T-cell (primary cell): ENCODE data around the gene ANKS1A. TPM values are rescaled to one million over a fixed set of nuclear protein-coding genes. Genes with fewer than 3 reads are reported as not detected.

Experiments
- ATAC-seq, 4 experiments: fragments of 200-7000 bp in 3 of 4; fragments of 150-1000 bp in 1 of 4; cut with Tn5 transposase; replicated peaks in 1 of 4; 1 replicate in 3 of 4; 2 replicates in 1 of 4; pipeline ENCODE4 v1.10.0; 2021; ENCODE audit warnings: moderate library complexity in 3 of 4, mild to moderate bottlenecking in 2 of 4, moderate number of reproducible peaks in 1 of 4
- CTCF ChIA-PET, 2 donors: fragments of 300-600 bp; sonication (Branson Sonifier 250); formaldehyde crosslinking; loops; one replicate each; lab custom pipeline; 2022; ENCODE audit warnings: antibody characterized with exemption in 2 of 2; lab: Charles Lee
- POLR2A ChIA-PET, 2 donors: fragments of 300-600 bp; sonication (Branson Sonifier 250); formaldehyde crosslinking; loops; one replicate each; lab custom pipeline; 2022; ENCODE audit warnings: antibody characterized with exemption in 2 of 2; lab: Charles Lee
- DNase-seq, 35 experiments: peaks; one replicate each; pipeline versions ENCODE4 v3.0.0 to v3.0.0-alpha.2; 2013 to 2023
- H3K27ac ChIP-seq: one replicate; pipeline ENCODE4 v1.5.1; 2013; ENCODE audit warnings: low read length
- H3K27me3 ChIP-seq, 2 experiments: replicated peaks in 1 of 2; 1 replicate in 1 of 2; 2 replicates in 1 of 2; pipeline versions ENCODE4 v1.6.1 to v1.7.0; 2013; ENCODE audit warnings: low read length in 1 of 2, mixed read lengths in 1 of 2; ENCODE audit not compliant: control insufficient read depth in 2 of 2, insufficient read depth in 2 of 2; ENCODE audit errors: extremely low read depth in 1 of 2
- H3K36me3 ChIP-seq, 2 donors: 1 replicate in 1 of 2; 2 replicates in 1 of 2; pipeline versions ENCODE4 v1.6.1 to v1.7.0; 2013; ENCODE audit warnings: low read length in 1 of 2; ENCODE audit not compliant: control insufficient read depth in 2 of 2, insufficient read depth in 1 of 2; ENCODE audit errors: extremely low read depth in 1 of 2
- H3K4me1 ChIP-seq, 2 experiments: 1 replicate in 1 of 2; 2 replicates in 1 of 2; pipeline versions ENCODE4 v1.6.1 to v1.7.0; 2013; ENCODE audit warnings: low read length in 2 of 2, mixed read lengths in 1 of 2; ENCODE audit not compliant: insufficient read depth in 2 of 2, control insufficient read depth in 1 of 2; ENCODE audit errors: extremely low read depth in 1 of 2
- H3K4me3 ChIP-seq, 2 donors: 1 replicate in 1 of 2; 2 replicates in 1 of 2; pipeline versions ENCODE4 v1.5.1 to v1.7.0; 2013; ENCODE audit warnings: mild to moderate bottlenecking in 2 of 2, low read length in 1 of 2, moderate library complexity in 1 of 2; ENCODE audit not compliant: control insufficient read depth in 1 of 2; ENCODE audit errors: extremely low read depth in 1 of 2
- H3K9me3 ChIP-seq: 2 replicates; pipeline ENCODE4 v1.7.0; 2013
- H3K27ac Mint-ChIP-seq, 2 donors: one replicate each; pipeline ENCODE4 v1.8.0; 2020 to 2021; ENCODE audit warnings: mild to moderate bottlenecking in 2 of 2, mixed read lengths in 2 of 2
- H3K27me3 Mint-ChIP-seq, 2 donors: one replicate each; pipeline ENCODE4 v1.8.0; 2021 to 2022; ENCODE audit warnings: mixed read lengths in 2 of 2
- H3K36me3 Mint-ChIP-seq: one replicate; pipeline ENCODE4 v1.8.0; 2021; ENCODE audit warnings: mixed read lengths
- H3K4me1 Mint-ChIP-seq, 3 donors: one replicate each; pipeline ENCODE4 v1.8.0; 2020 to 2022; ENCODE audit warnings: mixed read lengths in 3 of 3, mild to moderate bottlenecking in 1 of 3
- H3K4me3 Mint-ChIP-seq, 3 donors: one replicate each; pipeline ENCODE4 v1.8.0; 2020 to 2022; ENCODE audit warnings: mild to moderate bottlenecking in 3 of 3, mixed read lengths in 3 of 3, moderate library complexity in 3 of 3
- H3K9me3 Mint-ChIP-seq, 3 donors: one replicate each; pipeline ENCODE4 v1.8.0; 2020 to 2022; ENCODE audit warnings: mixed read lengths in 3 of 3
- WGBS: methylation state at CpG from one replicate; pipeline ENCODE4 v1.1.5; 2013; ENCODE audit warnings: missing lambda C conversion rate; ENCODE audit not compliant: insufficient coverage; 5-methylcytosine and 5-hydroxymethylcytosine counted together
- total RNA-seq, 35 experiments: library from RNA in 6 of 35; stranded (reverse) in 6 of 35; fragments of 120-200 nt in 1 of 35; gene quantifications; one replicate each; pipeline versions ENCODE4 v1.2.1 to v1.2.4 and lab custom pipeline; 2013 to 2026

Gene ANKS1A
- total RNA-seq, 5 donors from 2014 or later (not counting 1 experiment from before 2014, with no cell fraction given): 11.1 to 14.4 (median 11.7) TPM

GRCh38 chr6:35085359-35086281 is 196.6 kb downstream of the ANKS1A start:
- Histone ChIP-seq H3K4me3 (no peak overlapping the region), H3K9me3 (no peaks in the 10 kb centered on the region), H3K36me3 (peaks cover 30 to 46% of the 10 kb centered on the region in 2 donors), H3K4me1 (no peaks in the 10 kb centered on the region), H3K27ac (no peak overlapping the region), H3K27me3 (no peaks in the 10 kb centered on the region)
- no peaks in the 10 kb centered on the region for H3K4me1 Mint-ChIP-seq
- ATAC-seq (no peak), DNase-seq (peak in 1 of 35 experiments; percentile 6)
- no peak overlapping the region for H3K27ac Mint-ChIP-seq
- ChIA-PET CTCF (no interaction called here), POLR2A (no interaction called here)
- H3K4me3 Mint-ChIP-seq: no peak overlapping the region
- H3K9me3 Mint-ChIP-seq: no peaks in the 10 kb centered on the region
- WGBS: 97% methylated on average over 27 of the region's 30 CpGs
- H3K27me3 Mint-ChIP-seq: no peaks in the 10 kb centered on the region
- H3K36me3 Mint-ChIP-seq: peaks cover 67% of the 10 kb centered on the region

GRCh38 chr6:35086282-35086632 is 197.2 kb downstream of the ANKS1A start:
- Histone ChIP-seq H3K9me3 (no peaks in the 10 kb centered on the region), H3K4me3 (no peak overlapping the region), H3K27me3 (no peaks in the 10 kb centered on the region), H3K36me3 (peaks cover 28 to 40% of the 10 kb centered on the region in 2 donors), H3K27ac (no peak overlapping the region), H3K4me1 (no peaks in the 10 kb centered on the region)
- ChIA-PET POLR2A (no interaction called here), CTCF (no interaction called here)
- peak in 1 of 35 experiments; percentile 3 for DNase-seq
- Mint-ChIP-seq H3K4me3 (no peak overlapping the region), H3K36me3 (peaks cover 71% of the 10 kb centered on the region), H3K4me1 (no peaks in the 10 kb centered on the region), H3K9me3 (no peaks in the 10 kb centered on the region), H3K27me3 (no peaks in the 10 kb centered on the region), H3K27ac (no peak overlapping the region)
- no peak for ATAC-seq
- WGBS: 88% methylated on average over 10 of the region's 10 CpGs

- ChIA-PET CTCF (no interaction called here), POLR2A (no interaction called here)
- Histone ChIP-seq H3K36me3 (peaks cover 23 to 36% of the 10 kb centered on the region in 2 donors), H3K9me3 (no peaks in the 10 kb centered on the region), H3K27me3 (no peaks in the 10 kb centered on the region), H3K4me3 (no peak overlapping the region), H3K4me1 (no peaks in the 10 kb centered on the region), H3K27ac (no peak overlapping the region)
- H3K27me3 Mint-ChIP-seq: no peaks in the 10 kb centered on the region
- no peaks in the 10 kb centered on the region for H3K4me1 Mint-ChIP-seq
- DNase-seq (no peak), ATAC-seq (no peak)
- no peaks in the 10 kb centered on the region for H3K9me3 Mint-ChIP-seq
- H3K4me3 Mint-ChIP-seq: no peak overlapping the region
- 100% methylated on average over 3 of the region's 12 CpGs for WGBS
- H3K27ac Mint-ChIP-seq: no peak overlapping the region
- H3K36me3 Mint-ChIP-seq: peaks cover 70% of the 10 kb centered on the region
Measured at GRCh38 chr6:35086636-35087360, 197.7 kb downstream of the ANKS1A start.

- no peaks in the 10 kb centered on the region for H3K27me3 ChIP-seq
- ChIA-PET POLR2A (no interaction called here), CTCF (no interaction called here)
- H3K36me3 ChIP-seq: peaks cover 22 to 31% of the 10 kb centered on the region in 2 donors
- H3K27ac Mint-ChIP-seq: no peak overlapping the region
- H3K4me1 Mint-ChIP-seq: no peaks in the 10 kb centered on the region
- DNase-seq (no peak), ATAC-seq (no peak)
- H3K27ac ChIP-seq: no peak overlapping the region
- no peaks in the 10 kb centered on the region for H3K9me3 ChIP-seq
- H3K4me3 ChIP-seq: no peak overlapping the region
- no peaks in the 10 kb centered on the region for H3K9me3 Mint-ChIP-seq
- peaks cover 63% of the 10 kb centered on the region for H3K36me3 Mint-ChIP-seq
- H3K4me3 Mint-ChIP-seq: no peak overlapping the region
- H3K4me1 ChIP-seq: no peaks in the 10 kb centered on the region
- WGBS: 91% methylated on average over 16 of the region's 22 CpGs
- H3K27me3 Mint-ChIP-seq: no peaks in the 10 kb centered on the region
Measured at GRCh38 chr6:35087361-35088280, 198.6 kb downstream of the ANKS1A start.

- H3K36me3 Mint-ChIP-seq: peaks cover 61% of the 10 kb centered on the region
- DNase-seq (no peak), ATAC-seq (no peak)
- H3K4me3 Mint-ChIP-seq: no peak overlapping the region
- 91% methylated on average over 14 of the region's 24 CpGs for WGBS
- no peaks in the 10 kb centered on the region for H3K9me3 Mint-ChIP-seq
- Histone ChIP-seq H3K4me3 (no peak overlapping the region), H3K9me3 (no peaks in the 10 kb centered on the region), H3K27ac (no peak overlapping the region), H3K4me1 (no peaks in the 10 kb centered on the region), H3K27me3 (no peaks in the 10 kb centered on the region), H3K36me3 (peaks cover 21 to 23% of the 10 kb centered on the region in 2 donors)
- POLR2A ChIA-PET: no interaction called here
- CTCF ChIA-PET: no interaction called here
- H3K27ac Mint-ChIP-seq: no peak overlapping the region
- no peaks in the 10 kb centered on the region for H3K4me1 Mint-ChIP-seq
- no peaks in the 10 kb centered on the region for H3K27me3 Mint-ChIP-seq
Measured at GRCh38 chr6:35088281-35089215, 199.5 kb downstream of the ANKS1A start.
